CD4-positive, alpha-beta T cell treated with Interleukin-21 for 1 hour (primary cell): ENCODE data around the gene DNAJC5.
A peak's percentile ranks its signal among the peaks of the same experiment; 100 is the strongest.
"Not testable (repeated sequence)": the region's sequence is repeated elsewhere in the genome, so short reads cannot be mapped to it uniquely, and the experiment has no call there.

Experiments used
- DNase-seq: peaks from one replicate; pipeline ENCODE4 v3.0.0-alpha.2; 2020

Gene DNAJC5

DNA sequence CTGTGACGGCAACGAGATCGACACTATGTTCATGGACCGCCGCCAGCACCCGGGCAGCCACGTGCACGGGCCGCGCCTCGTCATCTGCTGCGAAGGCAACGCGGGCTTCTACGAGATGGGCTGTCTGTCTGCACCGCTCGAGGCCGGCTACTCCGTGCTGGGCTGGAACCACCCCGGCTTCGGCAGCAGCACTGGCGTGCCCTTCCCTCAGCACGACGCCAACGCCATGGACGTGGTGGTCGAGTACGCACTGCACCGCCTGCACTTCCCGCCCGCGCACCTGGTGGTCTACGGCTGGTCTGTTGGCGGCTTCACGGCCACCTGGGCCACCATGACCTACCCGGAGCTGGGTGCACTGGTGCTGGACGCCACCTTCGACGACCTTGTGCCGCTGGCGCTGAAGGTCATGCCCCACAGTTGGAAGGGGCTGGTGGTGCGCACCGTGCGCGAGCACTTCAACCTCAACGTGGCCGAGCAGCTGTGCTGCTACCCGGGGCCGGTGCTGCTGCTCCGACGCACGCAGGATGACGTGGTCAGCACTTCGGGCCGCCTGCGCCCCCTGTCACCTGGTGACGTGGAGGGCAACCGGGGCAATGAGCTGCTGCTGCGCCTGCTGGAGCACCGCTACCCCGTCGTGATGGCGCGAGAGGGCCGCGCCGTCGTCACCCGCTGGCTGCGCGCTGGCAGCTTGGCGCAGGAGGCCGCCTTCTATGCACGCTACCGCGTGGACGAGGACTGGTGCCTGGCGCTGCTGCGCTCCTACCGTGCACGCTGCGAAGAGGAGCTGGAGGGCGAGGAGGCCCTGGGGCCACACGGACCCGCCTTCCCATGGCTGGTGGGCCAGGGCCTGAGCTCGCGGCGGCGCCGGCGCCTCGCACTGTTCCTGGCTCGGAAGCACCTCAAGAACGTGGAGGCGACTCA lies 32.7 kb upstream of the DNAJC5 start:
- no peak for DNase-seq

DNA sequence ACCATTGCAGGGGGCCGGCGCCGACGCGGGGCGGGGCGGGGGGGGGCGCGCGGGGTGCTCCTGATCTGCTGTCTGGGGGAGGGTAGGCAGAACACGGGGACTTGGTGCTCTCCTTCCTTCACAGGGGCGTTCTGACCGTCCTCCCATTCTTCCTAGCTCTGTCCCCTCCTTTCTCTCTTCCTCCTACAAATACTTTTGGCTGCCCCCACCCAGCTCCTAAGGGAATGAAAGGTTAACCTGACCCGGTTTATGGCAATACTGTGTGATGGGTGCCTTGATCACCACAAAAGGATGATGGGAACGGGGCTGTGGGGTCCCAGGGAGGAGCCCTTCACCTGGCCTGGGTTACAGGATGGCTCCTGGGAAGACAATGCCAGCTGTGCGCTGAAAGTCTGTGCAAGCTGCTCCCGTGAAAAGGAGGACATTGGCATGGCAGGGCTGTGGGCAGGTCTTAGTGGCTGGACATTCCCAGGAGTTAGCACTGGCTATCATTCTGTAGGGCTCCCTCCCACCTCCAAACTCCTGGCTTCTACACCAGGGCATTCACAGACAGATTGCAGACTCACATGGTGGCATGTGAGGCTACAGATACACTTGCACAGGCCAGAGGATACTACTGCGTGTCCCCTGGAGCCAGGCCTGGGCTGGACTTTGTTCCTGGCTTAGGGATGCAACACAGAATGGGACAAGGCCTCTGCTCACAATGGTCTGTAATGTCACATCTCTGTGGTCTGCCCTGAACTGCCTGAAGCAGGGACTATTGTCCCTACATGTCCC lies 31.7 kb upstream of the DNAJC5 start:
- DNase-seq = no peak

- DNase-seq = peak; percentile 84
Measured at GRCh38 chr20:63863798-63864544, 31.0 kb upstream of the DNAJC5 start.

- DNase-seq = no peak
Measured at GRCh38 chr20:63864545-63864977, 30.4 kb upstream of the DNAJC5 start.

- DNase-seq = peak; percentile 97
Measured at GRCh38 chr20:63864978-63865640, 29.8 kb upstream of the DNAJC5 start, which contains the start of gene TPD52L2. Gene TPD52L2 (plus strand): TSS chr20:63865270. CDS start chr20:63865366, 96 bp downstream.

GRCh38 chr20:63867042-63867441 lies 27.9 kb upstream of the DNAJC5 start:
- DNase-seq = not testable (repeated sequence)

DNA sequence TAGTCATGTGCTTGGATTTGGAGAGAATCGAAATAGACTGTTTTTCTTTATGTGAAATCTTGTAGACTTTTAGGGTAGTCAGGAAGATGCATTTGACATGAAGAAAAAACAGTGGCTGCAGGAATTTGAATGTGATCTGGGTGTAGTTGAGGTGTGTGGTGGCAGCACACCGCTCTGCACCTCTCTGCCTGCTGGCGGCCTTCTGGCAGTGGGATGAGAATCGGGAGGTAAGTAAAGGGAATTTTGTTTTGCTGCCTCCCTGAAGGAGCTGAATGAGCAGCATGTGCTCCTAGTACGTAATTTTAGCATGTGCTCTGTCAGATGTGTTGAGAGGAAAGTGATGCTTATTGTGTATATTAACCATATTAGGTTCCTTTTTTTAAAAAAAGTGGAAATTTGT lies 26.7 kb upstream of the DNAJC5 start:
- DNase-seq = no peak

DNA sequence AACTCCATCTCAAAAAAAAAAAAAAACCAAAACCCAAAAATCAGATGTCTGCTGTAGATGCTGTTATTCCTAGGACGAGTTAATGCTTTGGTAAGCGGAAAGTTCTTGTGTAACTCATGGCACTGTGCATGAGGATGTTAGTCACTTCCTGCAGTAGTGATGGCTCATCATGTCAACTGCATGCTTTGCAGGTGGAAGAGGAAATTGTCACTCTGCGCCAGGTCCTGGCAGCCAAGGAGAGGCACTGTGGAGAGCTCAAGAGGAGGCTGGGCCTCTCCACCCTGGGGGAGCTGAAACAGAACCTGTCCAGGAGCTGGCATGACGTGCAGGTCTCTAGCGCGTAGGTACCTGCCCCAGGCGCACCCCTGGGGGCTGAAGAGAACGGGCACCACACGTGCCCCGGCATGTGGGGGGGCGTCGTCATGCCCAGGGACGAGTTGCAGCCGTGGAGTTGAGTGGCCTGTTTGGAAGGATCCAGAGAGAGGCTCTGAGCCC lies 21.4 kb upstream of the DNAJC5 start:
- peak; percentile 40 for DNase-seq

DNA sequence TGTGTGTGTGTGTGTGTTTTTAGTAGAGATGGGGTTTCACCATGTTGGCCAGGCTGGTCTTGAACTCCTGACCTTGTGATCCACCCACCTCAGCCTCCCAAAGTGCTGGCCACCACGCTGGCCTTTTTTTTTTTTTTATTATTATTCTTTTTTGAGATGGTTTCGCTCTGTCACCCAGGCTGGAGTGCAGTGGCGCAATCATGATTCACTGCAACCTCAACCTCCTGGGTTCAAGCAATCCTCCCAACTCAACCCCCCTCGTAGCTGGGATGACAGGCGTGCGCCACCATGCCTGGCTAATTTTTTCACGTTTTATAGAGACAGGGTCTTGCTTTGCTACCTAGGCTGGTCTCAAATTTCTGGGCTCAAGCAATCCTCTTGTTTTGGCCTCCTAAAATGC lies 20.7 kb upstream of the DNAJC5 start:
- DNase-seq = not testable (repeated sequence)

DNA sequence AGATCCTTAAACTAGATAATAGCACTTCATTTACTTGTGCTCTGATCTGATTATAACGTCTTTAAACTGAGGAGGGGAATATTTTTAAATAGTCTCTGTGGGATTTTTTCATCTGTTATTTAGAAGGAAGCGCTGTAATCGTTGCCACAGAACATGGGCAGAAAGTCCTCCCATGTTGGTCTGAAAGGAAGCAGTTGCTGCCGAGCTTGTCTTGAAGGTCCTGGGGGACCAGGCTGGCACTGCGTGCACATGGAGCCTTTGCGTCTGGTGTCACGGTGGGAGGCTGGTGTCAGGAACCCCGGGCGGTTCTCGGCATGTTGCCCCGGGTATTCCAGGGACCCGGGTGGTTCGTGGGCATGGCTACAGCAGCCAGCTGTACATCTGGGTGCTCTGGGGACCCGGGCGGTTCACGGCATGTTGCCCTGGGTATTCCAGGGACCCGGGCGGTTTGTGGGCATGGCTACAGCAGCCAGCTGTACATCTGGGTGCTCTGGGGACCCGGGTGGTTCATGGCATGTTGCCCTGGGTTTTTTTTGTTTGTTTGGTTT lies 18.4 kb upstream of the DNAJC5 start:
- DNase-seq = no peak

GRCh38 chr20:63877755-63878470 lies 17.0 kb upstream of the DNAJC5 start:
- no peak for DNase-seq

- DNase-seq = no peak
Measured at GRCh38 chr20:63878899-63879663, 15.8 kb upstream of the DNAJC5 start.

DNA sequence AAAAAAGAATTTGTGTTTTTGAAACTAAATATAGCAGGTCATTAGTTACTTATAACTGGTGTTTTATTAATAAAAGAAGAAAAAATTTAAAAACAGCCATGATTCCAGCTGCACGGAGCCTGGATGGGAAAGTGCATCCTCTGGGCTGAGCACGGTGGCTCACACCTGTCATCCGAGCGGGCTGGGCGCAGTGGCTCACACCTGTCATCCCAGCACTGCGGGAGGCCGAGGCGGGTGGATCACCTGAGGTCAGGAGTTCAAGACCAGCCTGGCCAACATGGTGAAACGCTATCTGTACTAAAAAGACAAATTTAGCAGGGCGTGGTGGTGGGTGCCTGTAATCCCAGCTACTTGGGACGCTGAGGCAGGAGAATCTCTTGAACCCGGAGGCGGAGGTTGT lies 14.0 kb upstream of the DNAJC5 start:
- DNase-seq = not testable (repeated sequence)

GRCh38 chr20:63881451-63882226 lies 13.3 kb upstream of the DNAJC5 start:
- DNase-seq = no peak

DNA sequence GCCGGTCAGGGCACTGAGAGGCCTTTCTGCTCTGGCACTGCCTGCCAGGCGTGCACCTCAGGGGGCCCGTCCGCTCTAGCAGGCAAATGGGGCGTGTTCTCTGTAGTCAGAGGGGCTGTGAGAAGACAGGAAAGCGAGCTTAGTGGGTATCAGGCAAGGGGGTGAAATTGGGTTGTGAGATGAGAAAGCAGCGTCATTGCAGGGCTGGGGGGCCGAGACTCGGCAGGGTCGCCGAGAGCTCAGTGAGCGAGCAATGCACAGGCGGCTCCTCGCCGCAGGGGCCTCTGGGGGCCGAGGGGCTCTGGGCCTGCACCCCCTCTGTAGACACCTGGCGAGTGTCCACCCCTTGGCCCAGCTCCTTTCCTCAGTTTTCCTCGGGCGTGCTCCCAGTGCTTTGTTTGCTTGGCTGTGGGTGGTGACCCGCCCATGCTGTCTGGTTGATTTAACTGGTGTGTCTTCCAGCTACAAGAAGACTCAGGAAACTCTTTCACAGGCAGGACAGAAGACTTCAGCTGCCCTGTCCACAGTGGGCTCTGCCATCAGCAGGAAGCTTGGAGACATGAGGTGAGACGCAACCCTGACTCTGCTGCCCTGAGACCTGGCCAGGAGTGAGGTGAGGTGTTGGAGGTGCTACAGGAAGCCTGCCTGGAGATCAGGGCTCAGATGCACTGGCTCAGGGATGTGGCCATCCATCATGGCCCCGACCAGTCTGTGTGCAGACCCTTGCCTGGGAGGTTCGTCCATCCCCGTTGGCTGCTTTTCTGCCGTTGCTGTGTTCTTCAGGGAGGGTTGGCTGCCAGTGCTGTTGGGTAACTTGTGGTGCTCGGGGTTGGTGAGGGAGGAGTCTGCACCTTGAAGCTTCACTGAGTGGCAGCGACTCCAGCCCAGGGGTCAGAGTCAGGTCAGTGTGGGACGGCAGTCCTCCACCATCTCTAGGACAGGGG lies 12.4 kb upstream of the DNAJC5 start:
- DNase-seq = no peak

DNA sequence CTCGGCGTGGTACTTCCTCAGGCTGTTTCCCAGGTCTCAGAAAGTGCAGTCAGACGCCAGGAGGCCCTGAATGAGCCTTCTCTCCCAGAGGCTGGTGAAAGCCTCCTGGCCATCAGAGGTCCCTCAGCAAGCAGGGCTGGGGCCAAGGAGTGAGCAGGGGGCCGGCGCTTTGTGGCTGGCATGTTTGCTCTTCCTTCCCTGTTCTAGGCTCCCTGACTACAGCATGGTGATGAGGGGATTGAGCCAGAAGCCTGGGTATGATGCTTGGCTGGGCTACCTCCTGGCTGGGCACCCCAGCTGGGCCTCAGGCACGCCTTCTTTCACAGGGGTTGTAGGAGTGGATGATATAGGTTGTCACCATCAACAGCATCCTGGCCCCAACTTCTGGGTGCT lies 11.7 kb upstream of the DNAJC5 start:
- no peak for DNase-seq

DNA sequence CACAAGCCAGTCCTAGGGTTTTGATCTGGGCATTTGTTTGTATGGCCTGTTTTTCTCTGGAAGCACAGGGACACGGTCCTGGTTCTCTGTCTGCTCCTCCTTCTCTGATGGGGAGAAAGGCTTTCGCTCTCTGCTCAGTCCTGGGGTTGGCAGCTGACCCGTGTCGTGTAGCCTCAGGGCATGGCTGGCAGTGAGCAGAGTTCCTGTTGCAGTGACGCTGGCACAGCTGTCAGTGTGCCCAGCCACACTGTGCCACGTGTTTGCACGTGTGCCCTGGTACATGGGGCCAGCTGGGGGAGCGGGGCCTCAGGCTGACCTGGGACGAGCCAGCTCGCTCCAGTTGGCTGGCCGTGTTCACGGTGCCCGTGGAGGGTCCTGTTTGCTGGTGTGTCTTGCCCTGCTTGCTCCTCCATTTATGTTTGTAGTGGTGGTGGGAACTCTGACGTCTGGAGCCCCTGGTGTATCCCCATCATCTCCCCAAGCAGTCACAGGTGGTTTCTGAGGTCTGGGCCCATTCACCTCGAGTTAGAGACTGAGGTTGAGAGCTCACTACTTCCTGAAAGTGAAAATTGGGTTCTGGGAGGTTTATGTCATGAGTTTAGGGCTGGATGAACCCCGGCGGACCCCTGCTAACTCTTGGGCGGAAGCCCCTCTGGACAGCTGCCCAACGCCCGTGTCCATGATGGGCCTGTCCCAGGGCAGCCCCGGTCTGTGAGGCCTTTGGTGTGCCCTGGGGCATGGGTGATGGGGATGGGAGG lies 10.2 kb upstream of the DNAJC5 start:
- DNase-seq = no peak
